ENCODE results near the gene EIF4E1B. TPM values are rescaled to one million over a fixed set of nuclear protein-coding genes. Genes with fewer than 3 reads are reported as not detected.

Gene EIF4E1B
- total RNA-seq, 3 donors from 2014 or later, result 1.6 TPM; not detected in 2

GRCh38 chr5:176663566-176663965 lies 33.1 kb downstream of the EIF4E1B start:
- Histone ChIP-seq H3K27me3 (peaks cover 0 to 26% of the 10 kb centered on the region in 2 donors), H3K9me3 (no peaks in the 10 kb centered on the region), H3K4me1 (no peaks in the 10 kb centered on the region), H3K27ac (no peak overlapping the region), H3K36me3 (no peaks in the 10 kb centered on the region), H3K4me3 (no peak overlapping the region)
- DNase-seq (ENCODE audit: low spot score in 2 of 2), result no peak
- intact Hi-C loops (cut with DNase I; ENCODE audit: low total_unique reads), result no loop called here
- TF ChIP-seq CTCF (IDR thresholded peaks at IDR 0.05) (no peak), POLR2A (IDR thresholded peaks at IDR 0.05) (no peak), POLR2AphosphoS5 (IDR thresholded peaks at IDR 0.05) (no peak)

GRCh38 chr5:176664479-176664878 lies 34.0 kb downstream of the EIF4E1B start:
- no peak overlapping the region for H3K27ac ChIP-seq
- H3K27me3 ChIP-seq, result peaks cover 0 to 32% of the 10 kb centered on the region in 2 donors
- TF ChIP-seq CTCF (IDR thresholded peaks at IDR 0.05), result no peak
- no peak for TF ChIP-seq POLR2A (IDR thresholded peaks at IDR 0.05)
- no peak for TF ChIP-seq POLR2AphosphoS5 (IDR thresholded peaks at IDR 0.05)
- H3K36me3 ChIP-seq, result no peaks in the 10 kb centered on the region
- H3K4me3 ChIP-seq, result no peak overlapping the region
- intact Hi-C loops (cut with DNase I; ENCODE audit: low total_unique reads), result no loop called here
- H3K4me1 ChIP-seq, result no peaks in the 10 kb centered on the region
- no peak for DNase-seq (ENCODE audit: low spot score in 2 of 2)
- H3K9me3 ChIP-seq, result no peaks in the 10 kb centered on the region

- Histone ChIP-seq H3K27ac (no peak overlapping the region), H3K36me3 (no peaks in the 10 kb centered on the region), H3K4me3 (no peak overlapping the region), H3K9me3 (no peaks in the 10 kb centered on the region), H3K27me3 (peaks cover 0 to 32% of the 10 kb centered on the region in 2 donors), H3K4me1 (no peaks in the 10 kb centered on the region)
- intact Hi-C loops (cut with DNase I; ENCODE audit: low total_unique reads), result no loop called here
- TF ChIP-seq POLR2AphosphoS5 (IDR thresholded peaks at IDR 0.05), result no peak
- TF ChIP-seq POLR2A (IDR thresholded peaks at IDR 0.05), result no peak
- TF ChIP-seq CTCF (IDR thresholded peaks at IDR 0.05), result no peak
- no peak for DNase-seq (ENCODE audit: low spot score in 2 of 2)
These were observed 34.4 kb downstream of the EIF4E1B start for GRCh38 chr5:176664886-176665285.

- H3K36me3 ChIP-seq, result no peaks in the 10 kb centered on the region
- DNase-seq (ENCODE audit: low spot score in 2 of 2), result no peak
- H3K4me3 ChIP-seq, result no peak overlapping the region
- intact Hi-C loops (cut with DNase I; ENCODE audit: low total_unique reads), result no loop called here
- TF ChIP-seq CTCF (IDR thresholded peaks at IDR 0.05) (no peak), POLR2AphosphoS5 (IDR thresholded peaks at IDR 0.05) (no peak), POLR2A (IDR thresholded peaks at IDR 0.05) (no peak)
- no peak overlapping the region for H3K27ac ChIP-seq
- peaks cover 0 to 33% of the 10 kb centered on the region in 2 donors for H3K27me3 ChIP-seq
- no peaks in the 10 kb centered on the region for H3K9me3 ChIP-seq
- H3K4me1 ChIP-seq, result no peaks in the 10 kb centered on the region
These were observed 35.0 kb downstream of the EIF4E1B start for GRCh38 chr5:176665517-176665916.

- Histone ChIP-seq H3K4me1 (no peaks in the 10 kb centered on the region), H3K9me3 (no peaks in the 10 kb centered on the region), H3K36me3 (no peaks in the 10 kb centered on the region), H3K27me3 (peaks cover 0 to 44% of the 10 kb centered on the region in 2 donors), H3K27ac (no peak overlapping the region), H3K4me3 (no peak overlapping the region)
- intact Hi-C loops (cut with DNase I; ENCODE audit: low total_unique reads), result no loop called here
- TF ChIP-seq POLR2AphosphoS5 (IDR thresholded peaks at IDR 0.05) (no peak), POLR2A (IDR thresholded peaks at IDR 0.05) (no peak), CTCF (IDR thresholded peaks at IDR 0.05) (no peak)
- DNase-seq (ENCODE audit: low spot score in 2 of 2), result no peak
These were observed 37.2 kb downstream of the EIF4E1B start for GRCh38 chr5:176667637-176668036.

Measured in breast epithelium (tissue), 4 donors.